Sigmoid colon (tissue), 7 donors: ENCODE measurements around the gene SLCO3A1. TPM values are rescaled to one million over a fixed set of nuclear protein-coding genes. Genes with fewer than 3 reads are reported as not detected.

Experiments
- DNase-seq: peaks from one replicate; pipeline ENCODE4 v3.0.0-alpha.2; 2019
- H3K27ac ChIP-seq, 4 donors: fragments of 200-600 bp; sonication (generic); one replicate each; pipeline ENCODE4 v1.5.1; 2016 to 2019; ENCODE audit warnings: mild to moderate bottlenecking in 1 of 4
- H3K27me3 ChIP-seq, 3 donors: fragments of 200-600 bp; sonication (generic); one replicate each; pipeline ENCODE4 v1.5.1; 2019; ENCODE audit warnings: mild to moderate bottlenecking in 1 of 3
- H3K36me3 ChIP-seq, 4 donors: fragments of 200-600 bp; sonication (generic); one replicate each; pipeline ENCODE4 v1.5.1; 2016 to 2019
- H3K4me1 ChIP-seq, 4 donors: fragments of 200-600 bp; sonication (generic); one replicate each; pipeline ENCODE4 v1.5.1; 2017 to 2019
- H3K4me3 ChIP-seq, 4 donors: fragments of 200-600 bp; sonication (generic); one replicate each; pipeline ENCODE4 v1.5.1; 2017 to 2019; ENCODE audit warnings: mild to moderate bottlenecking in 2 of 4, moderate library complexity in 1 of 4
- H3K9me3 ChIP-seq, 4 donors: fragments of 200-600 bp in 3 of 4; sonication (generic) in 3 of 4; one replicate each; pipeline versions ENCODE4 v1.5.1 to v1.6.1; 2013 to 2019
- CTCF ChIP-seq, 4 experiments: fragments of 450-650 bp in 3 of 4; fragments of 200-600 bp in 1 of 4; IDR thresholded peaks; one replicate each; pipeline ENCODE4 v1.5.1; 2016 to 2019; ENCODE audit warnings: antibody characterized with exemption in 4 of 4, mild to moderate bottlenecking in 3 of 4, moderate library complexity in 2 of 4
- EP300 ChIP-seq, 4 donors: sonication (generic); formaldehyde crosslinking; IDR thresholded peaks; one replicate each; pipeline ENCODE4 v1.6.1; 2017; ENCODE audit warnings: antibody characterized with exemption in 4 of 4
- POLR2A ChIP-seq, 2 donors: fragments of 450-650 bp; IDR thresholded peaks; one replicate each; pipeline ENCODE4 v1.6.1; 2016; ENCODE audit warnings: antibody characterized with exemption in 2 of 2, mild to moderate bottlenecking in 2 of 2, moderate library complexity in 2 of 2
- POLR2AphosphoS5 ChIP-seq, 4 donors: sonication (generic); formaldehyde crosslinking; IDR thresholded peaks; one replicate each; pipeline ENCODE4 v1.6.1; 2017; ENCODE audit warnings: antibody characterized with exemption in 4 of 4
- WGBS, 2 donors: extraction: QIAGEN DNeasy Blood & Tissue Kit; methylation state at CpG; one replicate each; pipeline ENCODE4 v1.1.7; 2013; 5-methylcytosine and 5-hydroxymethylcytosine counted together
- intact Hi-C: fragments of 100-400 bp; cut with DNase I; formaldehyde crosslinking; loops from one replicate; pipeline ENCODE4 v1.15.1; 2023
- polyA plus RNA-seq, 3 donors: library from polyadenylated mRNA; stranded (reverse); fragments of 200-250 nt; gene quantifications; one replicate each; pipeline ENCODE4 v1.2.3, GENCODE V29; 2013
- total RNA-seq, 4 donors: library from RNA; depleted of rRNA; stranded (reverse); fragments of >200 nt; gene quantifications; one replicate each; pipeline ENCODE4 v1.1.0, GENCODE V29; 2016
- donor health status: healthy with polysubstance abuse.
- donor health status: Bipolar disorder and iron deficiency.
- donor health status: healthy.

SLCO3A1 gene
- total and polyA plus RNA-seq, 7 donors, result 1.4 to 10.5 (median 4.6) TPM

GRCh38 chr15:92000709-92001108, 147.2 kb downstream of the SLCO3A1 start:
- Histone ChIP-seq H3K4me3 (no peak overlapping the region), H3K27ac (no peak overlapping the region), H3K36me3 (no peaks in the 10 kb centered on the region), H3K27me3 (no peaks in the 10 kb centered on the region), H3K9me3 (no peaks in the 10 kb centered on the region), H3K4me1 (no peaks in the 10 kb centered on the region)
- intact Hi-C loops, result no loop called here
- WGBS, 2 donors, result 81 to 87% methylated on average over 6 of the region's 6 CpGs
- TF ChIP-seq CTCF (IDR thresholded peaks at IDR 0.05), result no peak
- DNase-seq, result no peak

DNA sequence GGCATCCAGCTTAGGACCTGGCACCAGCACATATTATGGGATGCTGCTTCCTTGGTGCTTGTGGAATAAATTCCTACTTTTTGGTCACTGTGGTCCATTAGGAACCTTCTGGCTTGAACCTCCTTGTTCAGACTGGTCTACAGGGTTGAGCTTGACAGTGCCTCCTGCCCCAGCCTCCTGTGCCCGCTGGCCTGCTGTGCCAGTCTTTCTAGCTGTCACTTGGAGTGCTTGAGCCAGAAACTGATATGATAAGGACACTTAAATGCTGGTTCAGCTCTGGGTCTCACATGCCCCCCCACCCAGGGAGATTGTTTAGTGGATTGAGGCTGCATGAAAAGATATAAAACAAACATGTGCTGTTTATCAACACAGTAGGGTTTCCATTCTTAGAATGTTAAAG, 147.8 kb downstream of the SLCO3A1 start:
- H3K4me1 ChIP-seq, result no peaks in the 10 kb centered on the region
- intact Hi-C loops, result no loop called here
- no peaks in the 10 kb centered on the region for H3K27me3 ChIP-seq
- no peak for DNase-seq
- H3K27ac ChIP-seq, result no peak overlapping the region
- no peaks in the 10 kb centered on the region for H3K9me3 ChIP-seq
- WGBS, 2 donors, result 94% methylated on average over 1 of the region's 1 CpG
- no peaks in the 10 kb centered on the region for H3K36me3 ChIP-seq
- no peak overlapping the region for H3K4me3 ChIP-seq
- no peak for TF ChIP-seq POLR2A (IDR thresholded peaks at IDR 0.05)
- TF ChIP-seq EP300 (IDR thresholded peaks at IDR 0.05), result no peak
- no peak for TF ChIP-seq POLR2AphosphoS5 (IDR thresholded peaks at IDR 0.05)
- no peak for TF ChIP-seq CTCF (IDR thresholded peaks at IDR 0.05)

- no peak for DNase-seq
- intact Hi-C loops, result no loop called here
- no peak for TF ChIP-seq POLR2A (IDR thresholded peaks at IDR 0.05)
- no peak for TF ChIP-seq EP300 (IDR thresholded peaks at IDR 0.05)
- no peak for TF ChIP-seq POLR2AphosphoS5 (IDR thresholded peaks at IDR 0.05)
- TF ChIP-seq CTCF (IDR thresholded peaks at IDR 0.05), result no peak
- Histone ChIP-seq H3K4me1 (no peaks in the 10 kb centered on the region), H3K4me3 (no peak overlapping the region), H3K27me3 (no peaks in the 10 kb centered on the region), H3K27ac (no peak overlapping the region), H3K36me3 (no peaks in the 10 kb centered on the region), H3K9me3 (no peaks in the 10 kb centered on the region)
- 97 to 98% methylated on average over 4 of the region's 4 CpGs for WGBS, 2 donors
Observed at GRCh38 chr15:92002666-92003065, 149.2 kb downstream of the SLCO3A1 start.

GRCh38 chr15:92003515-92004067, 150.1 kb downstream of the SLCO3A1 start:
- WGBS, 2 donors, result 94 to 96% methylated on average over 9 of the region's 9 CpGs

More at GRCh38 chr15:92003515-92004067, 150.1 kb downstream of the SLCO3A1 start:
- intact Hi-C loops, result no loop called here
- Histone ChIP-seq H3K4me1 (no peaks in the 10 kb centered on the region), H3K27ac (no peak overlapping the region), H3K27me3 (no peaks in the 10 kb centered on the region), H3K36me3 (no peaks in the 10 kb centered on the region), H3K9me3 (no peaks in the 10 kb centered on the region), H3K4me3 (no peak overlapping the region)
- no peak for DNase-seq
- TF ChIP-seq POLR2A (IDR thresholded peaks at IDR 0.05) (no peak), EP300 (IDR thresholded peaks at IDR 0.05) (no peak), CTCF (IDR thresholded peaks at IDR 0.05) (no peak), POLR2AphosphoS5 (IDR thresholded peaks at IDR 0.05) (no peak)
